HG03575 (cell line): ENCODE measurements around the gene NAALADL1.
A peak's percentile ranks its signal among the peaks of the same experiment; 100 is the strongest.
"Not testable (repeated sequence)": the region's sequence is repeated elsewhere in the genome, so short reads cannot be mapped to it uniquely, and the experiment has no call there.

Source experiments
- ATAC-seq: cut with Tn5 transposase; IDR thresholded peaks from one replicate; pipeline ENCODE4 v1.9.1; 2021; ENCODE audit not compliant: unreplicated experiment, insufficient number of reproducible peaks, low FRiP score; ENCODE audit errors: extremely low read depth

Gene NAALADL1

DNA sequence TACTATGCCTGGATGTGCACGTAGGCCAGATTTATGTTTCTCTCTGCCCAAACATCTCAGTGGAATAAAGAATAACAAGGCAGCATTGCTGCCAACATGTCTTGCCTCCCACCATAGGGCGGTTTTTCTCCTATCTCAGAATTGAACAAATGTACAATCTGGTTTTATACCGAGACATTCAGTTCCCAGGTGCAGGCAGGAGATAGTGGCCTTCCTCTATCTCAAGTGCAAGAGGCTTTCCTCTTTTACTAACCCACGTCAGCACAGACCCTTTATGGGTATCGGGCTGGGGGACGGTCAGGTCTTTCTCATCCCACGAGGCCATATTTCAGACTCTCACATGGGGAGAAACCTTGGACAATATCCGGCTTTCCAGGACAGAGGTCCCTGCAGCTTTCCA lies 34.9 kb downstream of the NAALADL1 start:
- not testable (repeated sequence) for ATAC-seq

- no peak for ATAC-seq
Measured at GRCh38 chr11:65021509-65021908, 36.8 kb downstream of the NAALADL1 start.

GRCh38 chr11:65021003-65021402 lies 37.4 kb downstream of the NAALADL1 start:
- no peak for ATAC-seq

- ATAC-seq = no peak
Measured at GRCh38 chr11:65019824-65020223, 38.5 kb downstream of the NAALADL1 start.

GRCh38 chr11:65017937-65018336 lies 40.4 kb downstream of the NAALADL1 start:
- ATAC-seq = no peak

- no peak for ATAC-seq
Measured at GRCh38 chr11:65016705-65017104, 41.6 kb downstream of the NAALADL1 start.

DNA sequence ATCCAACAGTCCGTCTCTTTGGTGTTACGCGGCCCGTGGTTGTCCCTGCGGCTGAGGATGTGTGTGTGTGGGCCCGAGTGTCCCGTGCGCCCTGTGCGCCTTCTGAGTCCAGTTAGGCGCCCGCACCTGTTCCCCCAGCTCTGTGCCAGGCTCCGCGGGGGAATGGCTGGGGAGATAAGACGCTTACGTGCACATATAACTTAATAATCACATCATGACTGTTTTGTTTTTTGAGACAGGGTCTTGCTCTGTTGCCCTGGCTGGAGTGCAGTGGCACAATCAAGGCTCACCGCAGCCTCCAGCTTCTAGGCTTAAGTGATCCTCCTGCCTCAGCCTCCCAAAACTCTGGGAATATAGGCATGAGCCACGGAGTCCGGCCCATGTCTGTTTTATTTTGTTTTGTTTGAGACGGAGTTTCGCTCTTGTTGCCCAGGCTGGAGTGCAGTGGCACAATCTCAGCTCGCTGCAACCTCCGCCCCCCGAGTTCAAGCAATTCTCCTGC lies 43.6 kb downstream of the NAALADL1 start:
- no peak for ATAC-seq

- peak; percentile 40 for ATAC-seq
Measured at GRCh38 chr11:65013888-65014725, 44.2 kb downstream of the NAALADL1 start, which contains the start of gene ARL2. Gene ARL2, plus strand, starts transcription at chr11:65014160. Its CDS starts 48 bp downstream, at chr11:65014208.

GRCh38 chr11:65013130-65013887 lies 45.0 kb downstream of the NAALADL1 start:
- peak; percentile 50 for ATAC-seq

GRCh38 chr11:65008873-65009272 lies 49.5 kb downstream of the NAALADL1 start:
- no peak for ATAC-seq

DNA sequence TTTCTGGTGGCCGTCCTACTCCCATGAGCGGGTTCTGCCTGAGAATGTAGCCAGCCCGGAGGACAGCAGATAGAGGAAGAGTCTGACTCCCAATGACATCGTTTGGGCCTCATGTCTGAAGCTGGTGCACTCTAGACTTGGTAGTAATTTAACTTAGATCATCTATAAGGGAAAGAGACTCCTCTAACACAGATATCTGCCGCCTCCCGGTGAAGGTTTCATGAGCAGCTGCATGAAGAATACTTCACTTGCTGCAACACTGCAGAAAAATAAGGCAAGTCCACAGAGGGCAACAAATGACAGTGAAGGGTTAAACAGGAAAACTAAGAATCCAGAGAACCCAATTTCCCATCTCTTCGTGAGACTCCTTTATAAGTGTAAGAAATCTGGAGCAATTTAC lies 50.3 kb downstream of the NAALADL1 start:
- no peak for ATAC-seq

- not testable (repeated sequence) for ATAC-seq
Measured at GRCh38 chr11:65003968-65004367, 54.4 kb downstream of the NAALADL1 start.

- no peak for ATAC-seq
Measured at GRCh38 chr11:65003282-65003681, 55.1 kb downstream of the NAALADL1 start.

DNA sequence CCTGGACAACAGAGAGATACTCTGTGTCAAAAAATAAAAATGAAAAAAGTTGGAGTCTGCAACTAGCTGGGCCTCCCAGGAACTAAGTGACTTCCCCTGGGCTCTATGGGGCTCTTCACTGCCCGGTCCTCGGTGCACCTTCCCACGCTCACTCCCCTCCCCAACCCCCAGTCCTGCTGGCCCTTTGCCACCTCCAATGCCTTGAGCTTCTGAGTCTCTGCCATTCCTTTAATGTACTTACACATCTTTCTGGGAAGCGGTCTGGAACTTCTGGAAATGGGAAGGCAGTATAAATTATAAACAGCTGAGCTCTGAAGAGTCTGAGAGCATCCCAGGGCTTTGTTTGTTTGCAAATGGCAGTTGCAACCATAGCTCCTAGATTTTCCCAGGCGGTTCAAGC lies 55.6 kb downstream of the NAALADL1 start:
- ATAC-seq = no peak

DNA sequence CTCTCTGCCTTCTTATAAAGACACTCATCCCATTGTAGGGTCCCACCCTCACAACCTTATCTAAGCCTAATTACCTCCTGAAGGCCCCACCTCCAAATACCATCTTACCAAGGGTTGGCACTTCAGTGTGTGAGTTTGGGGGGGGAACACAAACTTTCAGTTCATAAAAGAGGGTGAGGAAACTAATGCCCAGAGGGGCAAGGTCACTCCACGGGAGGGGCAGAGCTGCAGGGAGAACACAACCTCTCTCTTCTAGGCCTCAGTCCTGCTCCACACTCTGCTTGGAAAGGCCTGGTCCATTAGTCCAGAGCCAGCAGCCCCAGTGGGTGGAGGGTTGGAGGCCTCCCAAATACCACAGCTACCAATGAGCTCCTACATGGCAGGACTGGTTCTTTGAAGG lies 58.9 kb downstream of the NAALADL1 start:
- no peak for ATAC-seq

- ATAC-seq = no peak
Measured at GRCh38 chr11:64998690-64999431, 59.5 kb downstream of the NAALADL1 start.

- no peak for ATAC-seq
Measured at GRCh38 chr11:64998141-64998540, 60.2 kb downstream of the NAALADL1 start.

DNA sequence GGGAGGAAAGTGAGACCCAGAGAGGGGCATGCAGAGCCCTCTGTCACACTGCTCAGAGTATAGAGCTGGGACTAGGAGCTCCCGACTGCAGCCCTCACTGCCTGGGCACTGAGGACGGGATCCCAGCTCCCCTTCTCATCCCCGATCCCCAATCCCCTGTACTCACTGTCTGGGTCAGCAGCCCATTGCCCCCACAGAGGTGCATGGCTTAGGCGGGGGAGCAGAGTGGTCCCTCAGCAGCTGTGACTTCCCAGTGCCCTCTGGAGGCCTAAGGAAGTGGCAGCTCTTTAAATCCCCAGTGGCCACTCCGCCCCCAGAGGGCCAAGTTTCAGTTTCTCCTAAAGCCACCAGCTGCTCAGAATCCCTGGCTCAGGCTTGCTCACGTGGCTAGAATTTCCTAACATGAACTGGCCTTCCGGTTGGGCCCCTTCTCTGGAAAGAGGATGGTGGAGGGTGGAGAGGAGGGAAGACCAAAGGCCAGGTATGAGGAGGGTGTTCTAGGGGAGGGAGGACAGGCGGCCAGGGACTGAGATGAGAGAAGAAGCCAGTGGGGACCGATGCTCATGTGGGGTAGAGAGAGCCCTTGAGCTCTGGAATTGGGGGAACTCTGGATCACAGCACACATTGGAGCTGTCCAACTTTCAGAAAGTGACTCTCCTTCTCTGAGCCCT lies 61.5 kb downstream of the NAALADL1 start, which contains the start of gene BATF2:
BATF2 (minus strand) TSS at position 262 of the 671 bp plus-strand sequence; CDS start at position 205, 57 bp downstream.
- ATAC-seq = no peak

GRCh38 chr11:64996327-64996709 lies 62.0 kb downstream of the NAALADL1 start:
- no peak for ATAC-seq
